K562 (cell line): Measurements from ENCODE around the gene LMOD1. TPM values are rescaled to one million over a fixed set of nuclear protein-coding genes. Genes with fewer than 3 reads are reported as not detected.

Experiments used
- CBX5 ChIP-seq: IDR thresholded peaks from 2 replicates; pipeline ENCODE4 v1.6.1; 2014; ENCODE audit warnings: low read depth, borderline replicate concordance
- CLOCK ChIP-seq: fragments of 250-450 bp; sonication (Bioruptor Pico); IDR thresholded peaks from 2 replicates; pipeline ENCODE4 v1.4.0; 2020; ENCODE audit warnings: mild to moderate bottlenecking, moderate library complexity, borderline replicate concordance
- EHMT2 ChIP-seq: fragments of 450-650 bp; IDR thresholded peaks from 2 replicates; pipeline ENCODE4 v1.6.1; 2018; ENCODE audit warnings: antibody characterized with exemption
- FOXP1 ChIP-seq: sonication (generic); formaldehyde crosslinking; IDR thresholded peaks from 2 replicates; pipeline ENCODE4 v1.8.0; 2022; ENCODE audit warnings: mild to moderate bottlenecking, missing genetic modification reagents
- GTF3C2 ChIP-seq: IDR thresholded peaks from 3 replicates; pipeline ENCODE4 v1.6.1; 2011; ENCODE audit warnings: borderline replicate concordance, mild to moderate bottlenecking, moderate library complexity; ENCODE audit not compliant: insufficient read length; ENCODE audit errors: extremely low read depth
- HOMEZ ChIP-seq: fragments of 250-450 bp; sonication (Bioruptor Pico); IDR thresholded peaks from 2 replicates; pipeline ENCODE4 v1.4.0; 2020; ENCODE audit warnings: mild to moderate bottlenecking, moderate library complexity
- MAFK ChIP-seq: IDR thresholded peaks from 2 replicates; pipeline ENCODE4 v1.6.1; 2011; ENCODE audit warnings: low read length, improper control_type of control experiment
- MIER1 ChIP-seq: fragments of 450-650 bp; IDR thresholded peaks from 2 replicates; pipeline ENCODE4 v1.6.1; 2016; ENCODE audit warnings: antibody characterized with exemption, mild to moderate bottlenecking, low read depth
- MLX ChIP-seq, 2 experiments: fragments of 450-650 bp in 1 of 2; sonication (generic) in 1 of 2; formaldehyde crosslinking; conservative IDR thresholded peaks; 2 replicates each; pipeline versions ENCODE4 v1.4.0 to v1.8.1; 2020 to 2022; ENCODE audit warnings: mild to moderate bottlenecking in 1 of 2, missing genetic modification reagents in 1 of 2
- NFXL1 ChIP-seq: fragments of 450-650 bp; formaldehyde crosslinking; IDR thresholded peaks from 2 replicates; pipeline ENCODE4 v1.4.0; 2021; ENCODE audit warnings: mild to moderate bottlenecking
- PML ChIP-seq: IDR thresholded peaks from 2 replicates; pipeline ENCODE4 v1.6.1; 2012; ENCODE audit warnings: low read length, inconsistent platforms
- PTBP1 ChIP-seq: fragments of 200-400 bp; formaldehyde crosslinking; IDR thresholded peaks from 2 replicates; pipeline ENCODE4 v1.6.1; 2017; ENCODE audit warnings: low read depth, low read length
- STAG1 ChIP-seq: sonication (generic); formaldehyde crosslinking; IDR thresholded peaks from 2 replicates; pipeline ENCODE4 v1.5.0; 2020; ENCODE audit warnings: missing genetic modification reagents, borderline replicate concordance
- TAL1 ChIP-seq: fragments of 450-650 bp; IDR thresholded peaks from 2 replicates; pipeline ENCODE4 v1.6.1; 2016; ENCODE audit warnings: mild to moderate bottlenecking
- TCFL5 ChIP-seq: fragments of 250-450 bp; sonication (Bioruptor Pico); conservative IDR thresholded peaks from 2 replicates; pipeline ENCODE4 v1.6.1; 2021; ENCODE audit warnings: mild to moderate bottlenecking, moderate library complexity, matching md5 sums
- ZMIZ1 ChIP-seq, 2 experiments: fragments of 150-350 bp in 1 of 2; IDR thresholded peaks; 2 replicates each; pipeline ENCODE4 v1.6.1; 2012 to 2016; ENCODE audit warnings: low read depth in 2 of 2, low read length in 2 of 2, mild to moderate bottlenecking in 1 of 2, moderate library complexity in 1 of 2
- polyA plus RNA-seq, 8 experiments: library from polyadenylated mRNA; depleted of rRNA in 4 of 8; stranded (reverse) in 5 of 8; unstranded in 3 of 8; fragments of >200 nt; fragmentation: Nextera tagmentation in 2 of 8; fragmentation: Illumina TruSeq in 1 of 8; extraction: Ambion mirVana in 2 of 8; extraction: Trizol in 1 of 8; gene quantifications; 2 replicates each; pipeline versions ENCODE4 v1.2.1 to v1.2.3, GENCODE V29; 2011 to 2014; ENCODE audit warnings: inconsistent platforms in 1 of 8, missing spikeins in 1 of 8
- total RNA-seq, 7 experiments: library from RNA; depleted of rRNA in 6 of 7; stranded (reverse); fragments of >200 nt in 6 of 7; fragmentation: Illumina TruSeq in 2 of 7; extraction: Trizol in 2 of 7; gene quantifications; 2 replicates each; pipeline versions ENCODE4 v1.2.1 to v1.2.3, GENCODE V29; 2011 to 2021; ENCODE audit warnings: low replicate concordance in 1 of 7

The LMOD1 gene
- total and polyA plus RNA-seq, 9 of the 15 experiments (the other 6 are each of a cell fraction or from before 2014, with no cell fraction given) = 0.03 to 0.54 (median 0.38) TPM; not detected in 1

- no peak for TF ChIP-seq CLOCK
- TF ChIP-seq TCFL5 (CRISPR knock-in tag) = no peak
- TF ChIP-seq NFXL1 (CRISPR knock-in tag) = no peak
- peak; percentile 31; the same call in 1 of the 2 replicates for TF ChIP-seq TAL1
- TF ChIP-seq GTF3C2 = no peak
- no peak for TF ChIP-seq MLX (CRISPR knock-in tag; conservative IDR thresholded peaks at IDR 0.05)
- no peak for TF ChIP-seq ZMIZ1 (IDR thresholded peaks at IDR 0.05; ENCODE audit: low read depth in 2 of 2, low read length in 2 of 2)
- TF ChIP-seq HOMEZ (CRISPR knock-in tag) = no peak
- TF ChIP-seq PTBP1 = no peak
- TF ChIP-seq STAG1 (CRISPR knock-in tag) = no peak
- TF ChIP-seq FOXP1 (CRISPR knock-in tag) = 0 out of 2 replicates have a peak, but pooled peaks have one; percentile 6
- 0 out of 2 replicates have a peak, but pooled peaks have one; percentile 37 for TF ChIP-seq EHMT2
- TF ChIP-seq MIER1 = no peak
- no peak for TF ChIP-seq MAFK
- TF ChIP-seq CBX5 = 0 out of 2 replicates have a peak, but pooled peaks have one; percentile 51
- peak; percentile 26; the same call in 1 of the 2 replicates for TF ChIP-seq PML
Measured at GRCh38 chr1:201941420-201942128, 4.8 kb downstream of the LMOD1 start (continued).
